ENCODE results near the gene TANGO6.

Gene TANGO6

DNA sequence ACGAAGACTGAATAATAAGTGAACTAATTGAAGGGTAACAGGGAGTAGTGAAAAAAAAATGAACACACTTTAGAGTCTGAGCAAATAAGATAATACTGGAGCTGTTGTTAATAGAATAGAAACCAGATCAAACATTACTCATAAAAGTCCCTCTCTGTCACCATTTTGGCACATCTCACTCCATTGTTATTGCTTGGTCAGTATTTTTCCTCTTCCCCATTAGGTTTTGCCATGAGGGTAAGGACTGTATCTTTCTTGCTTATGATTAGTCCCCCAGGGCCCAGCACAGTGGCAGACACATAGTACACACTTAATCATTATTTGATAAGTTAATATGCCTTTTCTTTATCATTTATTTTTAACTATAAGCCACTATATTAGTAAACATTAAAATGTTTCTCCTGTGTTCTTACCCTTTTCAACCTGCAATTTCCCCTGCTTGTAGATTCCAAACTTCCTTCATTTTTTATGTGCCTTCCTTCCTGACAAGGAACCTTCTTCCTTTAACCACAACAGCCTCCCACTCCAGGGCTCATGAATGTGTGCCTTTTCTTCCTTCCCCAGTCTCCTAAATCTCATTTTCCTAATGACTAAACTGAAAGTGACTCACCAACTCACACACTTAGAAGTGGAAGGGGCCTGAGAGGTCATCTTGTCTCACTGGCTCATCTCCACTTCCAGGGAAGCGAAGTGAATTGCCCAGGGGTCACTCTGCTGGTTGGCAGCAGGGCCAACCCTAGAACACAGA lies 173.9 kb downstream of the TANGO6 start:
- TF ChIP-seq, protein P1, sequence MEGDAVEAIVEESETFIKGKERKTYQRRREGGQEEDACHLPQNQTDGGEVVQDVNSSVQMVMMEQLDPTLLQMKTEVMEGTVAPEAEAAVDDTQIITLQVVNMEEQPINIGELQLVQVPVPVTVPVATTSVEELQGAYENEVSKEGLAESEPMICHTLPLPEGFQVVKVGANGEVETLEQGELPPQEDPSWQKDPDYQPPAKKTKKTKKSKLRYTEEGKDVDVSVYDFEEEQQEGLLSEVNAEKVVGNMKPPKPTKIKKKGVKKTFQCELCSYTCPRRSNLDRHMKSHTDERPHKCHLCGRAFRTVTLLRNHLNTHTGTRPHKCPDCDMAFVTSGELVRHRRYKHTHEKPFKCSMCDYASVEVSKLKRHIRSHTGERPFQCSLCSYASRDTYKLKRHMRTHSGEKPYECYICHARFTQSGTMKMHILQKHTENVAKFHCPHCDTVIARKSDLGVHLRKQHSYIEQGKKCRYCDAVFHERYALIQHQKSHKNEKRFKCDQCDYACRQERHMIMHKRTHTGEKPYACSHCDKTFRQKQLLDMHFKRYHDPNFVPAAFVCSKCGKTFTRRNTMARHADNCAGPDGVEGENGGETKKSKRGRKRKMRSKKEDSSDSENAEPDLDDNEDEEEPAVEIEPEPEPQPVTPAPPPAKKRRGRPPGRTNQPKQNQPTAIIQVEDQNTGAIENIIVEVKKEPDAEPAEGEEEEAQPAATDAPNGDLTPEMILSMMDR (IDR thresholded peaks at IDR 0.05; ENCODE audit: low read depth, low read length, poor library complexity, severe bottlenecking), result no peak
- H4K20me1 ChIP-seq (ENCODE audit: control insufficient read depth, insufficient read depth, low read depth, low read length), result no peaks in the 10 kb centered on the region
- H3K9me3 ChIP-seq (ENCODE audit: control insufficient read depth, insufficient read depth, low read length), result no peaks in the 10 kb centered on the region
- no peaks in the 10 kb centered on the region for H3K36me3 ChIP-seq (ENCODE audit: control insufficient read depth, low read length)
- no peaks in the 10 kb centered on the region for H3K9me2 ChIP-seq (replicated peaks; ENCODE audit: control insufficient read depth, low read length)
- no peaks in the 10 kb centered on the region for H3K79me2 ChIP-seq (ENCODE audit: control insufficient read depth, low read length)
- no peak overlapping the region for H3K4me3 ChIP-seq (ENCODE audit: low read length)
- no peaks in the 10 kb centered on the region for H3F3A ChIP-seq (ENCODE audit: control insufficient read depth, insufficient read depth)
- H3K4me2 ChIP-seq (ENCODE audit: low read length), result no peak overlapping the region
- H3K27me3 ChIP-seq (ENCODE audit: control insufficient read depth, low read length), result no peaks in the 10 kb centered on the region
- H3K27ac ChIP-seq (ENCODE audit: low read depth, low read length), result no peak overlapping the region
- H3K4me1 ChIP-seq (ENCODE audit: control insufficient read depth, low read length), result no peaks in the 10 kb centered on the region

- Histone ChIP-seq H3K9me3 (ENCODE audit: control insufficient read depth, insufficient read depth, low read length) (no peaks in the 10 kb centered on the region), H3K4me1 (ENCODE audit: control insufficient read depth, low read length) (no peaks in the 10 kb centered on the region), H3K36me3 (ENCODE audit: control insufficient read depth, low read length) (no peaks in the 10 kb centered on the region; the same call in 1 of the 2 replicates), H3K27ac (ENCODE audit: low read depth, low read length) (no peak overlapping the region), H4K20me1 (ENCODE audit: control insufficient read depth, insufficient read depth, low read depth, low read length) (no peaks in the 10 kb centered on the region), H3K79me2 (ENCODE audit: control insufficient read depth, low read length) (no peaks in the 10 kb centered on the region), H3F3A (ENCODE audit: control insufficient read depth, insufficient read depth) (no peaks in the 10 kb centered on the region), H3K27me3 (ENCODE audit: control insufficient read depth, low read length) (no peaks in the 10 kb centered on the region), H3K4me2 (ENCODE audit: low read length) (no peak overlapping the region), H3K9me2 (replicated peaks; ENCODE audit: control insufficient read depth, low read length) (no peaks in the 10 kb centered on the region), H3K4me3 (ENCODE audit: low read length) (no peak overlapping the region)
- TF ChIP-seq, protein P1 (IDR thresholded peaks at IDR 0.05; ENCODE audit: low read depth, low read length, poor library complexity, severe bottlenecking), result no peak
- no peak for TF ChIP-seq EZH2phosphoT487 (IDR thresholded peaks at IDR 0.05; ENCODE audit: borderline replicate concordance, low read length)
These were observed 176.5 kb downstream of the TANGO6 start for GRCh38 chr16:69019811-69020210.

DNA sequence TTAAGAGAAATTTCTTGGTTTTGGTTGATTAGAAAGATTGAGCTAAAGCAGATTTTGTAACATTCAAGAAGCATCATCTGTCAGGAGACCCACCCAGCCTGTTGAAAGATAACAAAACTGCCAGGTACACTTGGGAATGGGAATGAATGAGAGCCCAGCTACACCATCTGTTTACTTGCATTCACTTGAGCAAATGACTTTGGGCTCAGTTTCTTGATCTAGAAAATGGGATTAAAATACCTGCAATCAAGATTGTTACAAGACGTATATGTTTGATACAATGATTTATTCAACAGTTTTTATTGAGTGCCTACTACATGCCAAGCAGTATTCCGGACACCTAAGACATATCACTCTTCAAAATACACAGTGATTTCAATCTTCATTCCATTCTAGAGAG lies 185.8 kb downstream of the TANGO6 start:
- H3K27me3 ChIP-seq (ENCODE audit: control insufficient read depth, low read length), result no peaks in the 10 kb centered on the region
- no peaks in the 10 kb centered on the region for H3K9me2 ChIP-seq (replicated peaks; ENCODE audit: control insufficient read depth, low read length)

More for the DNA sequence above, 185.8 kb downstream of the TANGO6 start:
- H3K27ac ChIP-seq (ENCODE audit: low read depth, low read length), result no peak overlapping the region
- H3K36me3 ChIP-seq (ENCODE audit: control insufficient read depth, low read length), result no peaks in the 10 kb centered on the region; the same call in 1 of the 2 replicates
- no peak overlapping the region for H3K4me2 ChIP-seq (ENCODE audit: low read length)
- no peaks in the 10 kb centered on the region for H3K79me2 ChIP-seq (ENCODE audit: control insufficient read depth, low read length)
- no peaks in the 10 kb centered on the region for H4K20me1 ChIP-seq (ENCODE audit: control insufficient read depth, insufficient read depth, low read depth, low read length)
- no peaks in the 10 kb centered on the region for H3K9me3 ChIP-seq (ENCODE audit: control insufficient read depth, insufficient read depth, low read length)
- H3F3A ChIP-seq (ENCODE audit: control insufficient read depth, insufficient read depth), result no peaks in the 10 kb centered on the region
- no peak overlapping the region for H3K4me3 ChIP-seq (ENCODE audit: low read length)
- TF ChIP-seq, protein P1 (IDR thresholded peaks at IDR 0.05; ENCODE audit: low read depth, low read length, poor library complexity, severe bottlenecking), result no peak
- TF ChIP-seq EZH2phosphoT487 (IDR thresholded peaks at IDR 0.05; ENCODE audit: borderline replicate concordance, low read length), result no peak
- H3K4me1 ChIP-seq (ENCODE audit: control insufficient read depth, low read length), result no peaks in the 10 kb centered on the region

All from DOHH2 (cell line).